GM19455 (cell line): ENCODE results near the gene LBX2.

Experiments
- ATAC-seq: cut with Tn5 transposase; IDR thresholded peaks from one replicate; pipeline ENCODE4 v1.9.1; 2021; ENCODE audit not compliant: unreplicated experiment

LBX2 gene

DNA sequence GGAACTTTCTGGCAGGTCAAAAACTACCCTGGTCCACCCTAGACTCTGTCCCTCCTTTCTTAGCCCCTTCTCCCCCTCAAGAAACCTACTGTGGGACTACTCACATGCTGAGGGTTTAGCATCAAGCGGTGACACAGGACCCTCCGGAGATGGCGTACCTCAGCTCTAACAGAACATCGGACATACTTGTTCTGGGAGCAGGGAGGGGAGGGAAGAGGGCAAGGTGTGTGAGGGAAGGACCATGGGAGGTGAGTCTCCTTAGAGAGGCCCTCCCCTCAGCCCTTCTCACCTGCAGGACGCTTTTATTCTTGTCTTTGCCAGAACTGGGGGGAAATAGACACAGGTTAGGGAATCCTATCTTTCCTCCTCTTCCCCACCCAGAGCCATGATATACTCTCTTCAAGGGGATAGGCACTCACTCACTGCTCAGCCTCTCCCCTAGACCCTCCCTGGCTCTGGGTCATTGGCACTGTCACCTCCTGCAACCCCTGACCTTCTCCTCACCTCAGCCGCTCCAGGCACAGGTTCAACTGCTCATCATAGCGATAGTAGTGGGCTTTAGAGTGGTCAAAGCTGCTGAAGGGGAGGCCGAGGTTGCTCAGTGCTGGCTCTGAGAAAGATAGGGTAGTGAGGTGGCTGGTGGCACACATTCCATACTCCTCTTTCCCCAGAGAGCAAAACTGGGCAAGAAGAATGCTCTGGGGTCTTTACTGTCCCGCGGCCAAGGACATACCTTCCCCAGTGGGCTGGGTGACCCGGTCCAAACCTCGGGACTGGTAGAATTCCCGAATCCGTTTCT, 6.2 kb upstream of the LBX2 start:
- ATAC-seq: no peak

DNA sequence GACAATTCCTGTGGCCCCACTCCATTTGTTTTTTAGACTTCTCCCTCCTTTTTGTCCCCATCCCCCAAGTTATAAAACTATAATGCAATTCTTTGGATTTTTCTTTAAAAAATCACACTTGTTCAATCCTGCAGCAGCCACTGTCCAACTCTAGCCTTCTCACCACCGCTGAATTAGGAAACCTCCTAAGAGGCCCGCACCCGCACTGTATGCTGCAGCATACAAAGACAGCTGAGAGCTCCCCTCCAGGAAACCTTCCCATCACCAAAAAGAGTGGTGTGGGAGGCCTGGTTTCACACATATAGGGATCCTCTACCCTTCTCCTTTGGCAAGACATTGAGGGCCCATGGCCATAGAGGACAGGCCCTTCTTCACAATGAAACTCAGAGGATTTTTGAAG, 5.2 kb upstream of the LBX2 start:
- no peak for ATAC-seq

DNA sequence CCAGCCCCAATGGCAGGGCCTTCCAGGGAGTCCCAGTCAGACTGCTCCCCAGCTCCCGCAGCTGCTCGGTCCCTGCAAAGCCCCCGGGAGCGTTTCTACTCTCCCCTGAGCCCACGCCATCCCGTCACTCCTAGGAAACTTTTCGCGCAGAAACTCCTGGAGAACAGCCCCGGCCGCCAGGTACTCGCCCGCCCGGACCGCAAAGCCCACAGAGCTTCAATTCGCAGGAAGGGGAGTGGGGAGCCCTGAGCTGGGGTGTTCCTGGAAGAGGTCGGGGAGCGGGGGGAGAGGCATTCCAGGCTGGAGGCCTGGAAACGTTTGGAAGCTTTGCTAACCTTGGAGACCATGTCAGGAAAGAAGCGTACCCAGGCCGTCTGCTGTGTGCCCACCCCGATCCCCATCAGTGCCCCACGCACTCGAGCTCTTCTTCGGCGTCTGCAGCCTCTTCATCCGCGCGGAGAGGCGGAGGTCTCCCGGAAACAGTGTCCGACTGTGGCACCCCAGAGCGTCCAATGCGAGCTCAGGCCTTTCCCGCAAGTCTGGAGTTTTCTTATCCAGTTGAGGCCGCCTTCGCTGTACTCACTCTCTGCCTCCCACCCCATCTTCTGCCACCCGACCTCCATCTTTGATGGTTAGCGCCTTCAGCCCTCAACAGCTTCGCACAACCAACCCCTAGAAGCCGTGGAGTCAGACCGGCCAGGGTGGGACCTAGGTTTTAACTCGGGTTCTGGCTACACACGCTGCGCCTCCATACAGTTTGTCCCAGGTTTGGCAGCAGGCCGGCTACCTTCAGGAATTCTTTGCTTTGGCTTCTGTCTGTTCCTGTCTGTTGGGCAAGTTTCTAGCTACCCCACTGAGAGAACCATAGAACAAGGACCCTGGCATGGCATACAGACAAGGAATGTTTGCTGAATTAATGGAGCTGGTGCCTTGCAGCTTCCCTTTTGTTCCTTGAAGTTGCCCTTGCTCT, 4.4 kb upstream of the LBX2 start:
- no peak for ATAC-seq

DNA sequence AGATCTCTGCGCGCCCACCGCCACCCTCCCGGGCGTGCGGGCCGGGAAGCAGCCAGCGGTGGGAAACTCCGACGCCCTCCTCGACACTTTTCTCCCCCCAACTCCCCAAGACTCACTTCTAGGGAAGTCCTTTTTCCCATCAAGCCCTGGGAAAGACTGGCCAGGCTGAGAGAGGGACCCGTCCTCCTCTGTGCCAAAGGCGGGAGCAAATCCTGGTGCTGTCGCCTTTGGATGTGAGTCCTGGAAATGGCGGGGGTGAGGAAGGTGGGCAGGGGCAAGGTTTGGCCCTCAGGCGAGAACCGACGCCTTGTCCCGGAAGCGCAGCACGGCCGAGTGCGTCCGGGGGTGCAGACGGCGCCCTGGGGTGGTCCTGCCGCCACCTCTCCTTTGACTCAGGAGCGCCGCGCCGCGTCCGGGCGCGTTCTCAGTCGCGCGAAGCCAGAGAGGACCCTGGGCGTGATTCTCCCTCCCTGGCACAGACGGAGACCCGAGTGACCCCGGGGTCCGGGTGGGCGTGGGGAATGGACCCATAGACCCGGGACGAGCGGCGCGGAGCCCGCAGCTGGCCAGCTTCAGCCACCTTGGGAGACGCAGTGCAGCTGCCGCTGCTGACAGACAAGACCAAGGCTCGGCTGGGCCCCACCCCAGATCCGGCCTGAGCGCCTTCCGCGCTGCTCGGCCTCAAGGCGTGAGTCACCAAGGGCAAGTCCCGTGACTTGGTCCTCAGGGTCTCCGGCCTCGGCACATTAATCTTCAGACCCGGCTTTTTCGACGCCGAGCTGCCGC, 3.5 kb upstream of the LBX2 start:
- ATAC-seq: peak; percentile 44

DNA sequence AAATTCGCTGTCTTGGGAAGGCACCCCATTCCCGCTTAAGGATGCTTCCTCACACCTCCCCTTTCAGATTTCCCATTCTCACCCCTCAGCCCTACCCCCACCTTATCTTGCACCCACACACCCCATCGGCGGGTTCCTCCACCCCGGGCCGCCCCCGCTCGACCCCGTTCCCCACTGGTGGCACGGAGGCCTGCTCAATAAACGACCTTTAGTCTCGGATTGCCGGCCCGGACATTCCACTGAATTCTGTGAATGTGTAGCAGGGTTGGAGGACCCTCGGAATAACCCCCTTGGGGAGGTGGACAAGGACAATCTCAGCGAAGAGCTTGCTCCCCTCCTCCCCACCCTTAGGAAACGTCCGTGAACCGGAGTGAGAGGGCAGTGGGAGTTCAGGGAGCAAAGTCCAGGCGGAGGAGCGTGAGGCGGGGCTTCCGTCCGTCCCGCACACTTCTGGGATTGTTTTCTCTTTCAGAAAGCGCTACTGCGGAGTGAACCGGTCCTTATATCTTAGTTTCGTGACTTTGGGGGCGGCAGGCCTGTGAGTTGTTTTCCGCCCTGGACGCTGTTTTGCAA, 2.8 kb upstream of the LBX2 start:
- ATAC-seq: no peak

DNA sequence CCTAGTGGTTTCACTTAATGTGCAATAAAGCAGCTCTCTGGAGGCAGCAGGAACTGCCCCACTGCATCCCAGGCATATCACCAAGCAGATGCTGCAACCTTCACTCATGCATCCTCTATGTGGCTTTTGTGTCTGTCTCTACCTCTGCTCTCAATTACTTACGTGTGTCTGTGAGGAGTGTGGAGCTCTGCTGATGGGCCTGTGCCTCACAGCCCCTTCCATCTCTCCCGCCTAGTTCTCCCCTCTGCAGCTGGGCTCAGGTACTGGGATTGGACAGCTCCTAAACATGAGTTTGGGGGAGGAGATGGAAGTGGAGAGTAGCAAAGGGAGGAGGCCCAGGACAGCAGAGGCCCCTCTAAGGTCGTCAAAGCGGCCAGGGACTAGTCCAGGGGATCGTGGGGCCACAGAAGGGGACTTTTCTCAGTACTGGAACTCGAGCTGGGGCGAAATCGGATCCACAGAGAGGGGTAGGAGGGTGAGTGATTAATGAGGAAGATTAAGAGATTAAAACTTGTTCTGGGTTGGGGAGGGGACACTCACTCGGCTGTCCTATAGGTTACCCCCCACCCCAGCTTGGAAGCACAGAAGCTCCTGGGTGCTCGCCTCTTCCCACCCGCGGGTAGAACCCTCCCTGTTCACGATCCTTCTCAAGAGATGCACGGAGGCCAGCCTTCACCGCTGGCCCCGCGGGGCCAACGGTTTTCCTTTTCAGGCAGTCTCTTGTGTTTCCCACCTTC, 2.1 kb upstream of the LBX2 start:
- no peak for ATAC-seq

DNA sequence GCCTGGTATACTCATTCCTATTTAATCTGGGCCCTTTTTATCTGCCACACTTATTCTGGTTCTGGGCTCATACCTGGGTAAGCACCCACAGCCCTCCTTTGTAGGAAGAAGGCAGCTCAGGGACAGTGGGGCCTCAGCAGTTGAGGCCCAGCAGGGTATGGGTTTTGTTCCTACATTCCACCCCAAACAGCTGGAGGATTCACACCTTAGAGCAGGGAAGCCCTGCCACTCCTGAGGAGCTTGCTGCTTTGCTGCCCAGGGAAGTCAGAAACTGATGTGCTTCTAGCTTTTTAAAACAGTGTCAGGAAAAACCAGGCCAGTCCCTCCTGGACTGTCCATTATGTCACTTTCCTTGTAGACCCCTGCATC, 1.2 kb upstream of the LBX2 start:
- ATAC-seq: no peak

DNA sequence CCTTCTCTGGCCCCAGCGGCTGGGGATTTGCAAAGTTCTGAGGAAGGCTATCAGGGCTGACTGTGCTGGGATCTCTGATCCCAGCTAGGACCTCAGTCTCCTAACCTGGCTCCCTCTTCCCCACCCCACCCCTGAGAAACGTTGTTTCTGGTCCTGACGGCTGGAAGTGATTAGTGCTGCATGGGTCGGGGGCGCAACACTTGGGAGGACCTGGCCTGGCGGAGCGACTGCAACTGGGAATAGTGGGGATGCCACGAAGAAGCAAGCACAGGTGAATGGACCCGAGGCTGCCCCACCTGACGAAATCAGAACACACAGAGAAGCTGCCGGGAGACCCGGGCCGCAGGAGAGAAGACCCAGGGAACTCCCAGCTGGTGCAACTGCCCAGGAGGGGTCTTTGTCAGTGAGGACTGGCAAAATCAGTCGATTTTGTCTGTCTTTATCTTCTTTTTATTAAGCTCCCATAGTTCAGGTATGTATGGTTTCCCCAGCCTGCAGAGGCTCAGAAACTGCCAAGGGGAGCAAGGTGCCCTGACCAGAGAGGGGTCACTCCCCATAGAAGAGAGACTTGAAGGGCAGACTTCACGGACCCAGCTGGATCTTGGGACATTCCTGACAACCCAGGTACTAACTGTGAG, 656 bp upstream of the LBX2 start:
- ATAC-seq: no peak

DNA sequence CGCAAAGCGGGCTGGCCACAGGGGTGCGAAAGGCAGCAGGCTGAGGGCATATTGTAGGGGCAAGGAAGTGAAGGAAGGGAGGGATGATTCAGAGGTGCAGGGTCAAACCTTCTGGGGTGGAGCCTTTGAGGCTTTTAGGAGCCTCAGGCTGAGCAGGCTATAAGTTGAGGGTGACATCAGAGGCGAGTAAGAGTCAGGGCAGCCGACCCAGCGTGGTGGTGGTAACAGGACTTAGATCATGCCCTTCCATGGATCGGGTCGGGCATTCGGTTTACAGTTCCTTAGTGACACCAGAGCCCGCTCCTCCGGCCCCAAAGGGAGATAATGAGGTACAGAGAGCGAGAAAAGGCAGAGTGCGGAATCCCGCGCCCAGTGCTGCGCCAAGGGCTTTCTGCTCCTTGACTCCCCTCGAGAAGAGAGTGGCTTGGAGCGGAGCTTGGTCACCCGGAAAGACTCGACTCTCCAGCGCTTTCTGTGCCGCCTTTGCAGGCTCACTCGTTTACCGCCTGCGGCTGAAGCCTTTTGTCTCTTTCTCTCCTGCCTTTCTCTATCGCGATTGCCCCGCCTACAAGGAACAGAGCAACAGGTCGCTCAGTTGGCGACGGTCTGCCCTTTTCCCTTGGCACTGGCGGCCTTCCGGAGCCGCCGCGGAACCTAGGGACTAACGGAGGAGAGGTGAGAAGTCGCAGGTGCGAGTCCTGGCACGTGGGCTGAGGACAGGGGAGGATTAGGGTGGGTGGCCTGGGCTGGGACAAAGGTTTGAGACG, 720 bp downstream of the LBX2 start:
- ATAC-seq: no peak

DNA sequence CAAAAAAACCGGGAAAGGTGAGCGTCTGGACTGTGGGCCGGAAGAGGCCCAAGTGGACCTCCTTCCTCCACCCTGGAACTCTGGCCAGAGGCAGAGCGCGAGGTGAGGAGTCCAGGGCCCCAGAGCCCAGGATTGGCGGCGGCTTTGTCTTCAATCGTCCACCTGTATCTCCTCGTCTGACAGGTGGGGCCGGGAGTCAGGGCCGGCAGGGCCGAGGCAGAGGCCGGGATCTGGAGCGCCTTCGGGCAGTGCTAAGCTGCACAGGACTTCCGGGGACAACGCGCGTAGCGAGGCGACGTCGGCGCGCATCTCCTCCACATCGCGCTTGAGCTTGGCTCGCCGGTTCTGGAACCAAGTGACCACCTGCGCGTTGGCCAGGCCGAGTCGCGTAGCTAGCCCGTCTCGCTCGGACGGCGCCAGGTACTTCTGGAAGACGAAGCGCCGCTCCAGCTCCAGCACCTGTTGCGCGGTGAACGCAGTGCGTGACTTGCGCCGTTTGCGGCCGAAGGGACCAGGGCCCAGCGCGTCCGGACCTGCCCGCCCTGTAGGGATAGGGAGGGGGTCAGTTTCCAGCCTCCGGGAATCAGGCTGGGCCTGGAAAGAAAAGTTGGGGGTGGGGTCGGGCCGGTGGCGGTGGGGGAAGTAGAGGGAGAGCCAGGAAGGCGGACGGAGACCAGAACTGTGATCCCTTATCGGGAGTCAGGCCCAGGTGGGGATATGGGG, 1.5 kb downstream of the LBX2 start:
- no peak for ATAC-seq

DNA sequence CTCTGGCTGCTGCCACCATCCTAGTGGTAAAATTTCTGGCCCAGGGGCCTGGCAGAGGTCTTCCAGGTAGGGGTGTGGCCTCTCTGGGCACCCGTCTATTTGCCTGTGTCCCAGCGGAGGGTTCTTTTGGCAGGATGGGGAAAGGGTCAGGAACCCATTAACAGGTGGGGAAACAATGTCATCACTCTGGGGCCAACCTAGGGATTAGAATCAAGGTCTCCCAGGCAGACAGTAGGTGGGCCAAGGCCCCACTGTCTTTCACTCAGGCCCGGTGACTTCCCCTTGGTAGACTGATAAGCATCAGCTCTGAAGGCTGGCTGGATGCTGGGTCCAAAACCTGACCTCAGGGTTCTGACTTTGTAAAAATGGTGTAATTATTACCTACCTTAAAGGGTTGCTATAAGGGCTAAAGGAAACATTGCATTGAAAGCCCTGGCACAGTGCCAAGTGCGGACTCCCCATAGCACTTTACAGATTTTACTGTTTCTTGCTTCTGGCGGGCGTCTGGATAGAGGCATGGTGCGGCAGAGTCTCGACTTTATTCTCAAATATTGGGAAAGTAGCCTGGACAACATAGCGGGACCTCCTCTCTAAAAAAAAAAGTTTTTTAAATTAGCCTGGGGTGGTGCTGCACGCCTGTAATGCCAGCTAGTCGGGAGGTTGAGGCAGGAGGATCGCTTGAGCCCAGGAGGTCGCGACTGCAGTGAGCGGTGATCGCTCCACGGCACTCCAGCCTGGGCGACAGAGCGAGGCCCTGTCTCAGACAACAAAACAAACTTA, 2.2 kb downstream of the LBX2 start:
- no peak for ATAC-seq

DNA sequence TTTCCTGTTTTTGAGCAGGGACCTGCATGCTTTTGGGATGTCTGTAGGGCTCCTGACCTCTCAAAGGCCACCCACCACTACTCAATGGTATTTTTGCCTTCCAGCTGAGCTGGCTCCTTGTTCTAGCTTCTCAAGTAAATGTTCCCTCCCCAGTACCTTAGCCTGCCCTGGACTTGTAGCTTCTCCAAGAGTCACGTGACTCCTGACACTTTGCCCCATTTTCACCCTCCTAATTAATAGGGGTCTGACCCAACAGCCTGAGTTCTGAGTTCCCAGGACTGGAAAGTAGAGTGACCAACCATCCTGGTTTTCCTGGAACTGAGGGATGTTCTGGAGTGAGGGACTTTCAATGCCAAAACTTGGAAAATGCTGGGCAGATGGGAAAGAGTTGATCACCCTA, 4.0 kb downstream of the LBX2 start:
- no peak for ATAC-seq

DNA sequence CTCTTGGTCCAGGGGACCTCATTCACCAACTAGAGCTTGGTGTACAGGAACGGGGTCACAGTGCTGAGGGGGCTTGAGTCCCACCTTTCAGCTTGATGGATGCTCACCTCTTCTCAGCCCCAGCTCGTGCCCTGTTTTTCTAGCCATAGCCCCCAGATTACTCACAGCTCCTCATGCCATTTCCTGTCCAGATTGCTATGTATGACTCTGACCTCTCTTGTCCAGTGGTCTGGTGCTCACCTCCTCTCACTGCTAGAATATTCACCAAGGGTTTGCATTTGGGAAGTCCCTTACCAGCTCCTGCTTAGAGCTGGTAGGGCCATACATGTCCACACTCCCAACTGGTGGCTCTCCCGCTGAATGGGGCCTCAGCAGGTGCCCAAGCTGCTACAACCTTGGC, 5.9 kb downstream of the LBX2 start:
- no peak for ATAC-seq

DNA sequence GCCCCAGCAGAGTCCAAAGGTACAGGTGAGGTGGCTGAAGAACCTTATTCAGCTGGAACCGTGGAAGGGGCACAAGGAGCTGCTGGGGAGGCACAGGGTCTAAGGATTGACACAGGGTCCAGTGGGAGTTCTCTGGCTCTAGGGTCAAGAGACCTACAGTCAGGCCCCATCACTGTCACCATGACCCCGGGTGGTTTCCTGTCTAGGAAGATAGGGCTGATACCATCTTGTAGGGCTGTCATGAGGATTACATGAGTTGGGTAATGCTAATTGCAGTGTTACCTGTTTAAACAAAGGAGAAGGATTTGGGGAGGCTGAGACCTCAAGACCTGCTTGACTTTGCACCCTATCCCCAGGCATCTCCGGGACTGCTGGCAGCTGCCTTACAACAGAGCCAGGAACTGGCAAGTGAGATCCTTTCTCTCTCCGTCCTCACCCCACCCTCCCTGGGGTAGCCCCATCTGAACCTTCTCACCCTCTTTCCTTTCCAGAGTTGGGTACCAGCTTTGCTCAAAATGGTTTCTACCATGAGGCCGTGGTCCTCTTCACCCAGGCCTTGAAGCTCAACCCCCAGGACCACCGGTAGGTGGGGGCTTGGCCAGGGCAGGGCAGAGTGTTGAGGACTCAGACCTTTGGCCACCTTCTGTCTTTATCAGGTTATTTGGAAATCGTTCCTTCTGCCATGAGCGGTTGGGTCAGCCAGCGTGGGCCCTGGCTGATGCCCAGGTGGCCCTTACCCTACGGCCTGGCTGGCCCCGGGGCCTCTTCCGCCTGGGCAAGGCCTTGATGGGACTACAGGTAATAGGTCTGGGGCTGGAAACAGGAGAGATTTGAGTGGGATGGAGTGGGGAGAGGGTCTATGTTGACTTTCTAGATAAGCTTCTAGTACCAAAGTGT, 7.5 kb downstream of the LBX2 start:
- ATAC-seq: no peak

DNA sequence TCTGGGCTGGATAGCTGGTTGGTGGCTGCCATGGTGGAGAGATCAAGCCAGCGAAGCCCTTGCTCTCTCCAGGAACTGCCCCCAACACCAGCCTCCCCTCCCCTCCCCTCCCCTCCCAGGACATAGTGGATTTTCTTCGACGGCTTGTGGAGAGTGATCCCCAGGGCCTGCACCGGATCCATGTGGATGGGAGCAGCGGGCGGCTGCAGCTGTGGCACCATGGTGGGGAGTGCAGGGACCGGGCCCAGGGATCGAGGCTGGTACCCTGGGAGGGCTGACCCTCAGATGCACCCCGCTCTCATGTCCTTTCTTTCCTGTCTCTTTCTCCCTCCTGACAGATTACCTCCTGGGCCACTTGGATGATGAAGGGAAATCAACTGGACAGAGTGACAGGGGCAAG, 9.5 kb downstream of the LBX2 start:
- ATAC-seq: no peak

DNA sequence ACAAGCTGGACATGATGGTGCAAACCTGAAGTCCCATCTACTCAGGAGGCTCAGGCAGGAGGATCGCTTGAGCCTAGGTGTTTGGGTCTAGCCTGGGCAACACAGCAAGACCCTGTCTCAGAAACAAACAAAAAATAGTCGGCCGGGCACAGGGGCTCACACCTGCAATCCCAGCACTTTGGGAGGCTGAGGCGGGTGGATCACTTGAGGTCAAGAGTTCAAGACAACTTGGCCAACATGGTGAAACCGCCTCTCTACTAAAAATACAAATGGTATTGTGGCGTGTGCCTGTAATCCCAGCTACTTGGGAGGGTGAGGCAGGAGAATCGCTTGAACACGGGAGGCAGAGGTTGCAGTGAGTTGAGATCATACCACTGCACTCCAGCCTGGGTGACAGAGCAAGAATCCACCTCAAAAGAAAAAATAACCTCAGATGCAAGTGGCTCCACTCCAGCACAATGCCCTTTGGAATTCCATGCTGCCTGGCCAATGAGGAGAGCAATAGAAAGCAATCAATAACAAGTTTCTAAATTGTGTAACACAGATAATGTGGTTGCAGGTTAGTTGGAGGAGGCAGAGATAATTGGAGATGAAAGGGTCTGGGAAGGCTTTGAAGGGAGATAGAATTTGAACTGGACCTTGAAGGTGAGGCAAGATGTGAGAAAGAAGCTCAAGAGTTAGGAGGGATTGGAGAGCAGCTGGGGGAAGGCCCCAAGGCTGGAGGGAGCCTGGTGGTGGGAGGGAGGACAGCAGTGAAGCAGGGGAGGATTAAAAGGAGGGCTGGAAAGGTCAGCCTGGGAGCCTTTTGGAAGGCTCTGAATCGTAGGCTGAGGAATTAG, 10.5 kb downstream of the LBX2 start:
- ATAC-seq: no peak
